A172 (cell line): Measurements from ENCODE around the gene IRS1. TPM values are rescaled to one million over a fixed set of nuclear protein-coding genes. Genes with fewer than 3 reads are reported as not detected.
A peak's percentile ranks its signal among the peaks of the same experiment; 100 is the strongest.

Source experiments
- DNase-seq: peaks from one replicate; pipeline ENCODE4 v3.0.0-alpha.2; 2015; ENCODE audit warnings: low spot score
- total RNA-seq: library from RNA; depleted of rRNA; stranded (reverse); fragments of >200 nt; shearing (Covaris generic); gene quantifications from 2 replicates; pipeline ENCODE4 v1.2.3, GENCODE V29; 2014

Gene IRS1
- total RNA-seq, 1 experiment from 2014 or later: 6.6 TPM

- DNase-seq: no peak
Measured at GRCh38 chr2:226818930-226819329, 19.3 kb upstream of the IRS1 start.

- DNase-seq: no peak
Measured at GRCh38 chr2:226813148-226813701, 13.6 kb upstream of the IRS1 start.

GRCh38 chr2:226803410-226803809 is 3.8 kb upstream of the IRS1 start:
- no peak for DNase-seq

GRCh38 chr2:226802573-226802972 is 3.0 kb upstream of the IRS1 start:
- DNase-seq: peak; percentile 77

- no peak for DNase-seq
Measured at GRCh38 chr2:226800941-226801784, 1.5 kb upstream of the IRS1 start.

GRCh38 chr2:226799976-226800940 is 638 bp upstream of the IRS1 start:
- DNase-seq: no peak

- DNase-seq: no peak
Measured at GRCh38 chr2:226798422-226799210, 1.0 kb downstream of the IRS1 start.

GRCh38 chr2:226797989-226798421 is 1.6 kb downstream of the IRS1 start:
- DNase-seq: no peak

- no peak for DNase-seq
Measured at GRCh38 chr2:226797289-226797988, 2.2 kb downstream of the IRS1 start.

- no peak for DNase-seq
Measured at GRCh38 chr2:226796840-226797288, 2.8 kb downstream of the IRS1 start.

- DNase-seq: no peak
Measured at GRCh38 chr2:226796012-226796839, 3.4 kb downstream of the IRS1 start.

- no peak for DNase-seq
Measured at GRCh38 chr2:226795281-226796011, 4.2 kb downstream of the IRS1 start.

- peak; percentile 19 for DNase-seq
Measured at GRCh38 chr2:226794751-226795171, 4.9 kb downstream of the IRS1 start.

GRCh38 chr2:226794196-226794661 is 5.4 kb downstream of the IRS1 start:
- DNase-seq: no peak

- no peak for DNase-seq
Measured at GRCh38 chr2:226793646-226794045, 6.0 kb downstream of the IRS1 start.

- DNase-seq: no peak
Measured at GRCh38 chr2:226792155-226792881, 7.3 kb downstream of the IRS1 start.

- DNase-seq: peak; percentile 64
Measured at GRCh38 chr2:226791487-226792081, 8.0 kb downstream of the IRS1 start.

GRCh38 chr2:226791056-226791486 is 8.5 kb downstream of the IRS1 start:
- DNase-seq: no peak
